HG03095 (cell line): ENCODE measurements around the gene MDFI.

ENCODE experiments used
- ATAC-seq: cut with Tn5 transposase; IDR thresholded peaks from one replicate; pipeline ENCODE4 v1.9.1; 2021; ENCODE audit warnings: moderate library complexity; ENCODE audit not compliant: unreplicated experiment

MDFI gene

DNA sequence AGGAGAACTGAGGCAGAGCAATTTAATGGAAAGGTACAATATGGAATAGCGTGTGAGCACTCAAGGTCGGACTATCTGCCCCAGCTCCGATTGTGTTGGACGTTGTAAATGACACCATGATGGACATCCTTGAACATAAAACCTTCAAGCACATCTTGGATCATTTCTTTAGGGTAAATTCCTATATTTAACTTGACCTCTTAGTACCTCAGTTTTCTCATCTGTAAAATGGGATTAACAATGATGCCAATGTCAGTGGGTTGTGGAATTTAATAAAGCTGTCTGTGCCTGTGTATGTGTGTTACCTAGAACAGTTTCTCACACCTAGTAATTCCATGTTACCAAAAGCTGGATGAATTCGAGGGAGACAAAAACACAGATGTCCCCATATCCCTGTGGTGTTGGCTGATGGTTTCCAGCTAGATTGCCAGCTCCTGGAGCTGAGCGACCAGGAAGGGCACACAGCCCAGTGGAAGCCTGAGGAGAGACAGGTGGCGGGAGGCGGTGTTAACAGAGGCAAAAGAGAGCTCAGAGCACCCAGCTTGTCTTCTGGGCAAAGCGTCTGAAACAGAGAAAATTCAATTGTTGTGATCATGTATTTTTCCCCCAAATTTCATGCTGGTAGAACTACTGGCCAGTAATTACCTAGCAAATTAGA lies 32.6 kb downstream of the MDFI start:
- ATAC-seq, result no peak

DNA sequence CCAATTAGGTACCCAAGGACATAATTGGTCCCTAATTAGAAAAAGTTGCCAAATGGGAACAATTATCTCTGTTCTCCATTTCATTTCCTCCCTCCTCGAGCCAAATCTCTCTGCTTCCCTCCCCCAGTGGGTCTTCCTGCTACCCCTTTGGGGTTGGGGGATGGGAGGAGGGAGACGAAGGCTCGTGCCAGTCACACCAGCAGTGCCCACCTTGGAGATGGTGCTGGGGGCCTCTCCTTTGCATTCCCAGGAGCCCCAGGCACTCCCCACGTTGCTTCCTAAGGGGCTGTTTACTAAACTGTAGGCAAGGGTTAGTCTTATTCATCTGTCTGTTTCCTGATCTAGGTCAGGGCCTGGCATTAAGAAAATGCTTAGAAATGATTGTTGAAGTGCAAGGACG lies 33.1 kb downstream of the MDFI start:
- no peak for ATAC-seq

DNA sequence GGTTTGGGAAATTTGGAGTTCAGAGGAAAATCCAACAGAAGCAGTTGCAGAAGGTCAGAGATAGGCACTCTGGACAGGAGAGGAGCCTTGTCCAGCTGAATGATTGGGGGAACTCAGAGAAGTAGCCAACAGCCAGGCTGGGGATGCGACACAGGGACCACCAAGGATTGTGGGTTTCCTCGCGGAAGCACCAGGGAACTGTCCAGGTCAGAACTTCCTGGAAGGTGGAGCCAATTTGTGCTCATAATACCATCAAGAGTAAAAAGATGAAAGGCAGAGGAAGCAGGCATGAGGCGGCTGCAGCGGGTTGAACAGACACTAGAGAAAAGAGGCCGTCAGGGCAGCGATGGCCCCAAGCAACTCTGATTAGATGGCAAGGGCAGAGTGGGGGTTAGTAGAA lies 33.7 kb downstream of the MDFI start:
- ATAC-seq, result no peak

GRCh38 chr6:41672816-41673703 lies 34.8 kb downstream of the MDFI start:
- ATAC-seq, result no peak

DNA sequence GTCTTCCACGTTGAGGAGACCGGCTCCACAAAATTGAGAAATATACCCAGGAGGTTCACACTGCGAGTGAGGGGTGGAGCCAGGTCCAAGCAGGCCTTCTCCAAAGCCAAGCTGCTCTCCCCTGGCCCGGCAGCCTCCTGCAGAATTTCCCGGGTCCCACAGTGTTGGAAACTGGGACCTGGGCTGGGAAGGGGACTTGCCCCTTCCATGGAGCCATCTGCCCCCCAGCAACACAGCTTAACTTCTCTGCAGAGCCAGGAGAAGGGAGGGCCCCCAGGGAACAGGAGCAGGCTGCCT lies 35.4 kb downstream of the MDFI start:
- ATAC-seq, result no peak

DNA sequence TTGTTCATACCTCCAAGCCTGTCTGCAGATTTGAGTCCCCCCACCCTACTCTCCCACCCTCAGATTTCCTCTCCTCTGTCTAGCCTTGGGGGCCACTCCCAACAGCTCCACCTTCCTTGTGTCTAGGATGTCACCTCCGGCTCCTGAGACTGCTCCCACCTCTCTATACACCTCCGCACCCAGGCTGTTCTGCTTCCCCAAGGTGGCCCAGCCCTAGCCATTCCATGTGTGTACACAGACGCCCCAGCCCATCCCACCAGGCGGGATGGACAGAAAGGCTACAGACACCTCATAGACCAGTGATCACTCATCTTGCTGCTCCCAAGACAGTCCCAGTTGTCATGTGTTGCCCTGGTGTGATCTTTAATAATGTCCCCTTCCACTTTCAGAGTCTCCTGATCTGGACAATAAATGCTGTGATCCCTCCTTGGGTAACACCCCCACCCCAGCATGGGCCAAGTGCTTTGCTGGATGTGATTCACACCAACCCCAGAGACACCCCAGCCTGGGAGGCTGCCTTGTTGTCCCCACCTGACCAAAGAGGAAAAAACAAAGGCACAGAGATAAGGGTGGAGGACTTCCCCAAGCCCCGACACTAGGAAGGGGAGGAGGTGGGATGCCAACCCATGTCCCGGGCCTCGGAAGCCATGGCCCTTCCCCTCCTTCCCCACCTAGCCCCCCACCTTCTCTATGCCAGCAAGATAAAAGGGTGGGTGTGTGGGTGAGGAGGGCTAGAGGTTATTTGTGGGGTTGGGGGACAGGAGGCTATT lies 36.1 kb downstream of the MDFI start:
- no peak for ATAC-seq

- no peak for ATAC-seq
These were observed 37.0 kb downstream of the MDFI start for GRCh38 chr6:41675176-41675775.

- ATAC-seq, result no peak
These were observed 37.7 kb downstream of the MDFI start for GRCh38 chr6:41675992-41676391.

DNA sequence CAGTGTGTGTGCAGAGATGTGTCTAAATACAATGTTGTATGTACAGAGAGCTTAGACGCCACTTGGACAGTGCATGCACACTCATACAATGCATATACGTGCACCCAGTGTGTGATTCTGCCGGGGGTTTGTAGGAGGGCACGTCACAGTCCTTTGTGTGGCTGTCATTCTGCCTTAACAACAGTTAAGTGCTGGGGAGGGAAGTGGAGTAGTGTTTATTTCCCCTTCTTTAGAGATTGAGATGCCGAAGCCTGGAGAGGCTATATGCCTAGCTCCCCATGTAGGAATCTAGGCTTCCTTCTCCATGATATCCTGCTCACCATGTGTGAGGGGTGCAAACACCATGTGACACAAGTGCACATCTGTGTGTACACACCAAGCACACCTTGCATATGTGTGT lies 38.2 kb downstream of the MDFI start:
- ATAC-seq, result no peak

- ATAC-seq, result no peak
These were observed 39.1 kb downstream of the MDFI start for GRCh38 chr6:41677124-41677921.

- ATAC-seq, result no peak
These were observed 40.3 kb downstream of the MDFI start for GRCh38 chr6:41678511-41679084.

- no peak for ATAC-seq
These were observed 41.4 kb downstream of the MDFI start for GRCh38 chr6:41679696-41680095.

- no peak for ATAC-seq
These were observed 42.1 kb downstream of the MDFI start for GRCh38 chr6:41680182-41680965.

- ATAC-seq, result peak; percentile 54
These were observed 43.8 kb downstream of the MDFI start for GRCh38 chr6:41682056-41682477.

- ATAC-seq, result no peak
These were observed 44.4 kb downstream of the MDFI start for GRCh38 chr6:41682497-41683272.

- ATAC-seq, result no peak
These were observed 44.9 kb downstream of the MDFI start for GRCh38 chr6:41683273-41683522.

DNA sequence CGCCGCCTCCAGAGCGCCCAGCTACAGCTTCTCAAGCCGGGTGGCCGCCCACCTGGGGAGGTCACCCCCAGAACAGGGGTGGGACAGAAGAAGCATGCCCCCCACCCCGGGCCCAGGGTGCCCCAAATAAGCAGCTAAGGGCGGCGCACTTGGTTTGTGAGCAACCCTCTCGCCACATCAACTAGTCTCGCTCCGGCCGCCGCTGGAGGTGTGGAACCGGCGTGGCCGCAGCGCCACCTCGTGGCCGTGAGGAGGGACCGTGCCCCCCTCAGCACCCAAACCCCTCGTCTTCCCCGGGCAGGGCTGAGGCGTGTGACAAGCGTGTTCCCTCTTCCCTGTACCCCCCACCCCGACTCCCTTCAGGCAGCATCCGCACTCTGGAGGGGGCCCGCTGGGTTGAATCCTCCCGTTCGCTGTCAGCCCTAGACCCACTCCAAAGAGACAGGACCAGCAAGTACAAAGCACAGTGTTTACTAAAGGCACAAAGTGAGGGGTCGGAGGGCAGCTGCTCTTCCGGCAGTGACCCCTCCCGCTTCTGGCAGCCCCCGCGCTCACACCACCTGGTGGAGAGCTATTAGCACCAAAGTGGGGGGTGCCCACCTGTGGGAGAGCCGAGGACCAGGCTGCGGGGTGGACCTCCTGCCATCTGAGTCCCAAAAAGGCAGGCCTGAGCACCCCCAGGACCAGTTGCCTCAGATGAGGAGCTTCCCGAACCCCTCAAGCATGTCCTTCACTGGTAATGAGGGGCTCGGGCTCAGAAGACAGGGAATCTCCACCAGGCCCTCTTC lies 45.4 kb downstream of the MDFI start:
- peak; percentile 66 for ATAC-seq
